ENCODE data around the gene RIGI.
"Not testable (repeated sequence)": the region's sequence is repeated elsewhere in the genome, so short reads cannot be mapped to it uniquely, and the experiment has no call there.

The RIGI gene

GRCh38 chr9:32525709-32526030 is 326 bp downstream of the RIGI start:
- DNase-seq, result no peak

- DNase-seq, result no peak
These were observed 896 bp downstream of the RIGI start for GRCh38 chr9:32524892-32525708.

GRCh38 chr9:32524558-32524891 is 1.5 kb downstream of the RIGI start:
- not testable (repeated sequence) for DNase-seq

- no peak for DNase-seq
These were observed 2.1 kb downstream of the RIGI start for GRCh38 chr9:32523910-32524309.

GRCh38 chr9:32518276-32518675 is 7.7 kb downstream of the RIGI start:
- no peak for DNase-seq

GRCh38 chr9:32516241-32516640 is 9.8 kb downstream of the RIGI start:
- DNase-seq, result no peak

GRCh38 chr9:32508728-32509127 is 17.3 kb downstream of the RIGI start:
- no peak for DNase-seq

GRCh38 chr9:32503008-32503407 is 23.0 kb downstream of the RIGI start:
- DNase-seq, result no peak

GRCh38 chr9:32502464-32502863 is 23.5 kb downstream of the RIGI start:
- DNase-seq, result no peak

GRCh38 chr9:32501868-32502267 is 24.1 kb downstream of the RIGI start:
- no peak for DNase-seq

- DNase-seq, result no peak
These were observed 25.2 kb downstream of the RIGI start for GRCh38 chr9:32500768-32501167.

GRCh38 chr9:32497921-32498320 is 28.1 kb downstream of the RIGI start:
- no peak for DNase-seq

GRCh38 chr9:32490601-32491000 is 35.4 kb downstream of the RIGI start:
- no peak for DNase-seq

GRCh38 chr9:32487981-32488380 is 38.0 kb downstream of the RIGI start:
- DNase-seq, result no peak

GRCh38 chr9:32486839-32487562 is 39.0 kb downstream of the RIGI start:
- DNase-seq, result no peak

GRCh38 chr9:32483343-32483742 is 42.7 kb downstream of the RIGI start:
- no peak for DNase-seq
